Spleen (tissue), 11 donors: ENCODE measurements around the gene HNRNPA2B1. TPM values are rescaled to one million over a fixed set of nuclear protein-coding genes. Genes with fewer than 3 reads are reported as not detected.
A peak's percentile ranks its signal among the peaks of the same experiment; 100 is the strongest.
"Not testable (repeated sequence)": the region's sequence is repeated elsewhere in the genome, so short reads cannot be mapped to it uniquely, and the experiment has no call there.

Experiments
- DNase-seq: peaks from one replicate; pipeline ENCODE4 v3.0.0-alpha.2; 2020
- H3K27ac ChIP-seq, 8 donors: fragments of 200-600 bp; sonication (generic) in 7 of 8; 1 replicate in 4 of 8; 2 replicates in 4 of 8; pipeline versions ENCODE4 v1.5.0 to v1.8.0; 2016 to 2021; ENCODE audit warnings: inconsistent platforms in 4 of 8, mild to moderate bottlenecking in 4 of 8, moderate library complexity in 1 of 8
- H3K27me3 ChIP-seq, 7 donors: fragments of 200-600 bp; sonication (generic) in 6 of 7; replicated peaks in 1 of 7; 1 replicate in 4 of 7; 2 replicates in 3 of 7; pipeline versions ENCODE4 v1.5.0 to v1.8.0; 2016 to 2021; ENCODE audit warnings: inconsistent platforms in 3 of 7, mild to moderate bottlenecking in 1 of 7
- H3K36me3 ChIP-seq, 6 donors: fragments of 200-600 bp; sonication (generic) in 5 of 6; 1 replicate in 4 of 6; 2 replicates in 2 of 6; pipeline versions ENCODE4 v1.5.0 to v1.8.0; 2016 to 2021; ENCODE audit warnings: inconsistent platforms in 2 of 6
- H3K4me1 ChIP-seq, 6 donors: fragments of 200-600 bp; sonication (generic) in 5 of 6; 1 replicate in 3 of 6; 2 replicates in 3 of 6; pipeline versions ENCODE4 v1.5.0 to v1.8.0; 2016 to 2021; ENCODE audit warnings: inconsistent platforms in 3 of 6
- H3K4me3 ChIP-seq, 8 donors: fragments of 200-600 bp; sonication (generic) in 7 of 8; 1 replicate in 4 of 8; 2 replicates in 4 of 8; pipeline versions ENCODE4 v1.5.0 to v1.8.0; 2016 to 2021; ENCODE audit warnings: inconsistent platforms in 4 of 8, mild to moderate bottlenecking in 4 of 8, moderate library complexity in 2 of 8
- H3K9me3 ChIP-seq, 8 donors: fragments of 200-600 bp; sonication (generic) in 7 of 8; 1 replicate in 4 of 8; 2 replicates in 4 of 8; pipeline versions ENCODE4 v1.5.0 to v1.8.0; 2016 to 2021; ENCODE audit warnings: inconsistent platforms in 4 of 8
- POLR2A ChIP-seq, 3 donors: fragments of 450-650 bp; IDR thresholded peaks; one replicate each; pipeline ENCODE4 v1.5.1; 2017; ENCODE audit warnings: antibody characterized with exemption in 3 of 3, mild to moderate bottlenecking in 1 of 3
- POLR2AphosphoS5 ChIP-seq, 3 donors: sonication (generic); formaldehyde crosslinking; IDR thresholded peaks; one replicate each; pipeline ENCODE4 v1.5.1; 2017; ENCODE audit warnings: antibody characterized with exemption in 3 of 3
- WGBS, 5 donors: extraction: QIAGEN DNeasy Blood & Tissue Kit in 3 of 5; methylation state at CpG; one replicate each; pipeline versions ENCODE4 v1.1.5 to v1.1.7; 2013 to 2018; 5-methylcytosine and 5-hydroxymethylcytosine counted together
- intact Hi-C: fragments of 100-400 bp; cut with DNase I; formaldehyde crosslinking; loops from one replicate; pipeline ENCODE4 v1.15.0; 2023; ENCODE audit warnings: low total_unique reads
- polyA plus RNA-seq, 3 donors: library from polyadenylated mRNA; stranded (reverse); fragments of 200-250 nt; gene quantifications; one replicate each; pipeline ENCODE4 v1.2.1, GENCODE V29; 2013
- total RNA-seq, 7 donors: library from RNA; depleted of rRNA in 3 of 7; stranded (reverse); fragments of >200 nt in 3 of 7; fragmentation: NEBNext Ultra II Directional in 4 of 7; extraction: Animal tissue kit (Norgen Biotek cat#: 25700) in 4 of 7; gene quantifications; one replicate each; pipeline versions ENCODE4 v1.1.0 to v1.2.1, GENCODE V29; 2016 to 2021
- TF ChIP-seq, protein P1 (sequence below), 11 experiments: fragments of 200-600 bp in 7 of 11; fragments of 450-650 bp in 4 of 11; sonication (generic) in 4 of 11; IDR thresholded peaks in 8 of 11; conservative IDR thresholded peaks in 3 of 11; 1 replicate in 7 of 11; 2 replicates in 4 of 11; pipeline versions ENCODE4 v1.4.0 to v1.8.0; 2016 to 2021; ENCODE audit warnings: antibody characterized with exemption in 11 of 11, inconsistent platforms in 4 of 11, mild to moderate bottlenecking in 1 of 11
- donor health status: healthy with polysubstance abuse.
- donor health status: DM: no; HTN: no; CAD: no; lungs with moderate emphysema.
- donor health status: DM: no; HTN: no; CAD: no.
- donor health status: Bipolar disorder and iron deficiency.
- donor health status: healthy.
- donor health status: DM: no; HTN: no; CAD: no.
- donor health status: DM: yes; HTN: yes; CAD: no.

Gene HNRNPA2B1
- total and polyA plus RNA-seq, 10 donors, result 267 to 690 (median 458) TPM

GRCh38 chr7:26167303-26167934 lies 33.1 kb downstream of the HNRNPA2B1 start:
- DNase-seq, result no peak
- Histone ChIP-seq H3K36me3 (peaks cover 0 to 25% (median 3%) of the 10 kb centered on the region in 6 donors), H3K9me3 (peaks cover 0 to 4% (median 0%) of the 10 kb centered on the region in 8 donors), H3K4me1 (peaks cover 7 to 22% (median 15%) of the 10 kb centered on the region in 6 donors), H3K27me3 (no peaks in the 10 kb centered on the region), H3K27ac (peak overlapping the region in 6 of 8 donors; percentile 6 to 76 (median 56)), H3K4me3 (no peak overlapping the region)
- TF ChIP-seq, protein P1, sequence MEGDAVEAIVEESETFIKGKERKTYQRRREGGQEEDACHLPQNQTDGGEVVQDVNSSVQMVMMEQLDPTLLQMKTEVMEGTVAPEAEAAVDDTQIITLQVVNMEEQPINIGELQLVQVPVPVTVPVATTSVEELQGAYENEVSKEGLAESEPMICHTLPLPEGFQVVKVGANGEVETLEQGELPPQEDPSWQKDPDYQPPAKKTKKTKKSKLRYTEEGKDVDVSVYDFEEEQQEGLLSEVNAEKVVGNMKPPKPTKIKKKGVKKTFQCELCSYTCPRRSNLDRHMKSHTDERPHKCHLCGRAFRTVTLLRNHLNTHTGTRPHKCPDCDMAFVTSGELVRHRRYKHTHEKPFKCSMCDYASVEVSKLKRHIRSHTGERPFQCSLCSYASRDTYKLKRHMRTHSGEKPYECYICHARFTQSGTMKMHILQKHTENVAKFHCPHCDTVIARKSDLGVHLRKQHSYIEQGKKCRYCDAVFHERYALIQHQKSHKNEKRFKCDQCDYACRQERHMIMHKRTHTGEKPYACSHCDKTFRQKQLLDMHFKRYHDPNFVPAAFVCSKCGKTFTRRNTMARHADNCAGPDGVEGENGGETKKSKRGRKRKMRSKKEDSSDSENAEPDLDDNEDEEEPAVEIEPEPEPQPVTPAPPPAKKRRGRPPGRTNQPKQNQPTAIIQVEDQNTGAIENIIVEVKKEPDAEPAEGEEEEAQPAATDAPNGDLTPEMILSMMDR (IDR thresholded peaks at IDR 0.05 in 8 of 11, conservative IDR thresholded peaks at IDR 0.05 in 3 of 11), result no peak
- TF ChIP-seq POLR2AphosphoS5 (IDR thresholded peaks at IDR 0.05) (peak in 1 of 3 donors; percentile 14), POLR2A (IDR thresholded peaks at IDR 0.05) (no peak)
- intact Hi-C loops, result no loop called here
- WGBS, 5 donors, result 71 to 81% (median 79%) methylated on average over 3 of the region's 3 CpGs

DNA sequence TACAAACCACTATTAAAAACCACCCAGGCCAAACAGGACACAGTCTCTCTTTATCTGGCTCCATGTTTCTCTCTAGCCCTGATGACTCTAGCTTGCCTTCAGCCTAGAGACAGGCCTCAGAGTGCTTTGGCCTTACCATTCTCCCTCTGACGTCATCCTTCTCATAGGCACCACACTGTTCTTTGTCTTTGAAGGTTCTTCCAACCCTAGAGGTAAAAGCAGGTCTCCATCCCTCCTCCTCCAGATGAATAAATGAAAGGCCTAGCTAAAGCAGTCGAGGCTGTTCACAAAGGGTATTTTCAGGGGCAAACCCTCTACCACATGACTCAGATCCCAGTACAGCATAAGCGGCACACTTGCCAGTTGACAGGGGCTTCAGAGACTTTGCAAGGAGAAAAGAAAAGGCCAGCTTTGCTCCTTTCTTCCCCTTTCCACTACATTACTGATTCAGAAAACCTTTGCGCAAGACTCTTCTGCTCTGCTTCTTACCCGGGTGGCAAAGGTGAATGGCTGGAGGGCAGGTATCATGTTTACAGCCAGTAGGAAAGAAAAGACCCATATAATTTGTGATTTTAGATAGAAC lies 33.8 kb downstream of the HNRNPA2B1 start:
- Histone ChIP-seq H3K27me3 (no peaks in the 10 kb centered on the region), H3K27ac (peak overlapping the region in 6 of 8 donors; percentile 6 to 76 (median 56)), H3K4me1 (peaks cover 7 to 22% (median 15%) of the 10 kb centered on the region in 6 donors), H3K9me3 (peaks cover 0 to 4% (median 0%) of the 10 kb centered on the region in 8 donors), H3K4me3 (no peak overlapping the region), H3K36me3 (peaks cover 0 to 23% (median 3%) of the 10 kb centered on the region in 6 donors)
- WGBS, 5 donors, result 64 to 80% (median 75%) methylated on average over 5 of the region's 5 CpGs
- TF ChIP-seq, protein P1 (IDR thresholded peaks at IDR 0.05 in 8 of 11, conservative IDR thresholded peaks at IDR 0.05 in 3 of 11), result no peak
- no peak for TF ChIP-seq POLR2A (IDR thresholded peaks at IDR 0.05)
- no peak for TF ChIP-seq POLR2AphosphoS5 (IDR thresholded peaks at IDR 0.05)
- intact Hi-C loops, result no loop called here
- DNase-seq, result no peak

GRCh38 chr7:26165950-26166683 lies 34.4 kb downstream of the HNRNPA2B1 start:
- H3K36me3 ChIP-seq, result peaks cover 0 to 18% (median 2%) of the 10 kb centered on the region in 6 donors
- no peak for DNase-seq
- H3K4me3 ChIP-seq, result no peak overlapping the region
- H3K27me3 ChIP-seq, result no peaks in the 10 kb centered on the region
- TF ChIP-seq, protein P1 (IDR thresholded peaks at IDR 0.05 in 8 of 11, conservative IDR thresholded peaks at IDR 0.05 in 3 of 11), result no peak
- TF ChIP-seq POLR2AphosphoS5 (IDR thresholded peaks at IDR 0.05) (no peak), POLR2A (IDR thresholded peaks at IDR 0.05) (no peak)
- 81 to 90% (median 87%) methylated on average over 9 of the region's 9 CpGs for WGBS, 5 donors
- peaks cover 7 to 22% (median 15%) of the 10 kb centered on the region in 6 donors for H3K4me1 ChIP-seq
- intact Hi-C loops, result no loop called here
- peak overlapping the region in 4 of 8 donors; percentile 32 to 76 (median 62) for H3K27ac ChIP-seq
- peaks cover 0 to 4% (median 0%) of the 10 kb centered on the region in 8 donors for H3K9me3 ChIP-seq

DNA sequence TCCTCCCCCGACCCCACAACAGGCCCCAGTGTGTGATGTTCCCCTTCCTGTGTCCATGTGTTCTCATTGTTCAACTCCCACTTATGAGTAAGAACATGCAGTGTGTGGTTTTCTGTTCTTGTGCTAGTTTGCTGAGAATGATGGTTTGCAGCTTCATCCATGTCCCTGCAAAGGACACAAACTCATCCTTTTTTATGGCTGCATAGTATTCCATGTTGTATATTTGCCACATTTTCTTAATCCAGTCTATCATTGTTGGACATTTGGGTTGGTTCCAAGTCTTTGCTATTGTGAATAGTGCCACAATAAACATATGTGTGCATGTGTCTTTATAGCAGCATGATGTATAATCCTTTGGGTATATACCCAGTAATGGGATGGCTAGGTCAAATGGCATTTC lies 36.7 kb downstream of the HNRNPA2B1 start:
- H3K27ac ChIP-seq, H3K9me3 ChIP-seq, H3K4me3 ChIP-seq, DNase-seq, H3K27me3 ChIP-seq, intact Hi-C loops, H3K36me3 ChIP-seq: not testable (repeated sequence)
- H3K4me1 ChIP-seq, result peaks cover 7 to 22% (median 15%) of the 10 kb centered on the region in 6 donors
- 47 to 93% (median 79%) methylated on average over 1 of the region's 1 CpG for WGBS, 5 donors
